ENCODE measurements around the gene METTL1.

METTL1 gene

DNA sequence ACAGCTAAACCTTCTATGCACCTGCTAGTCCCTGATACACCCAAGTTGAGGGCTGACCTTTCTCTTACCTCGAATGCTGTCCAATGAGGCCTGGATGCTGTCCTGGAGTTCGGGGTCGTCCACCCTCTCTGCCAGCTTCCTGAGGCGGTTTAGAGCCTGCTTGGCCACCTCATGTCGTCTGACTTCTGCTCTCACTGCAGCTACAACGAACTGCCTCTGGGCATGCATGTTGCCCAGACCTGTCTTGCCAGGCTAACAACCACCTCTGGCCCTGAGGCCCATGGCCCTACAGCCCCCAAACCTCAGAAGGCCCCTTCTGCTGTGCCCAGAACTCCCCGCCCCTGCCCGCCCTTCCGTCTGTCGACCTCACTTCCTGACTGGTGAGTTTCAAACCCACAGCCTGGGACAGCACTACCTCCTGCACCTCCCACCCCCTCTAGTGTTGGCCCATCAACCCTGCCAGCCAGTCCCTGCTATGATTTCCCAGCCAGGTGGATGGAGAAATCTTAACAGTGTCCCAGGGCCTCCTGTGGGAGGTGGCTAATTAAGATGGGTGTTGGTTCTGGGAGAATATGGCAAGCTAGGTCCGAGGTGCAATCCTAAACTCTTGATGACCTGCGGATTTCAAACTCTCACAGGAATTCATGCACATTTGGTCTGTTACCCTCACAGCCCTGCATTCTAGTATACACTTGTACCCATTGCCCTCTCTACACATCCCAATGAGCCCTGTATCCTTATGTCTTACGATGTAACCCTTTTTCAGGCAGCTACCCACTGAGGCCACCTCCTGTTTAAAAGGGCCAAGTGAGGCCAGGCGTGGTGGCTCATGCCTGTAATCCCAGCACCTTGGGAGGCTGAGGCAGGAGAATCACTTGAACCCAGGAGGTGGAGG is 29.8 kb downstream of the METTL1 start:
- WGBS, 2 donors (ENCODE audit: extremely low coverage in 2 of 2, insufficient read length in 2 of 2, insufficient replicate concordance in 1 of 2), result no CpG with 5 or more reads among the region's 14 CpGs
- Histone ChIP-seq H2AK5ac (ENCODE audit: low read depth, low read length) (peak overlapping the region; percentile 41), H3K9ac (ENCODE audit: low read depth, low read length, poor library complexity) (no peak overlapping the region), H2BK12ac (ENCODE audit: low read length) (no peak overlapping the region), H2BK120ac (ENCODE audit: low read depth, low read length) (no peak overlapping the region), H3K23ac (ENCODE audit: low read depth, low read length, poor library complexity) (no peak overlapping the region), H3K4me2 (ENCODE audit: insufficient read depth, low read length, poor library complexity, severe bottlenecking) (no peak overlapping the region), H2BK5ac (ENCODE audit: low read length) (peak overlapping the region; percentile 26), H4K8ac (ENCODE audit: low read depth, low read length) (no peak overlapping the region), H3K4ac (ENCODE audit: low read length) (no peak overlapping the region), H3K18ac (ENCODE audit: low read length) (no peak overlapping the region), H3K9me3 (replicated peaks in 1 of 2; ENCODE audit: control insufficient read depth in 2 of 2, insufficient read depth in 1 of 2, low read depth in 1 of 2, low read length in 2 of 2) (no peaks in the 10 kb centered on the region), H2BK15ac (ENCODE audit: low read length) (no peak overlapping the region), H3K36me3 (replicated peaks in 1 of 2; ENCODE audit: control insufficient read depth in 2 of 2, insufficient read depth in 2 of 2, low read length in 2 of 2) (peaks cover 5 to 17% of the 10 kb centered on the region in 2 donors), H3K27ac (replicated peaks; ENCODE audit: low read length) (no peak overlapping the region), H3K27me3 (ENCODE audit: control insufficient read depth in 3 of 3, insufficient read depth in 3 of 3, low read depth in 1 of 3, low read length in 3 of 3) (peaks cover 0 to 44% (median 14%) of the 10 kb centered on the region in 3 experiments), H2AFZ (ENCODE audit: low read length) (no peak overlapping the region), H3K79me1 (ENCODE audit: low read depth, low read length) (no peaks in the 10 kb centered on the region), H3K4me1 (ENCODE audit: control insufficient read depth in 2 of 2, insufficient read depth in 1 of 2, low read depth in 1 of 2, low read length in 2 of 2) (peaks cover 13 to 31% of the 10 kb centered on the region in 2 donors), H3K14ac (ENCODE audit: low read length) (no peak overlapping the region), H4K91ac (ENCODE audit: low read depth, low read length, poor library complexity) (no peak overlapping the region), H3K4me3 (ENCODE audit: low read length in 2 of 2) (no peak overlapping the region)
- no peak for DNase-seq (ENCODE audit: low spot score)

DNA sequence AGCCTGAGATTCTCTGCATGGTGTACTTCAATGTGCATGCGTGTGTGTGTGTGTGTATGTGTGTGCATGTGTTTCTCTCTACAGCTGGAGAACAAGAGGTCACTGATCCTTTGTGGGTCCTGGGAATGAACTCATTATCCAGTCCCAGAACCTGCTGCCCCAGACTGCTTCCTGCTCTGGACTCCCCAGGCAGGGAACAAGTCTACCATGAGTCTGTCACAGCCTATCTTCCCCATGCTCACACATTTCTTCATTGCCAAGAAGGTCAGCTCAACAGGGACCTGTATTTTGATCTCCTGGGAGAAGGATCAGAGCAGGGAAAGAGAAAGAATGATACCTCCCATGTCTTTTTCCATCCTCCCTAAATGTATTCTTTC is 30.5 kb downstream of the METTL1 start:
- no peak overlapping the region for H3K4me3 ChIP-seq (ENCODE audit: low read length in 2 of 2)
- H3K9ac ChIP-seq (ENCODE audit: low read depth, low read length, poor library complexity), result no peak overlapping the region
- H3K4me1 ChIP-seq (ENCODE audit: control insufficient read depth in 2 of 2, insufficient read depth in 1 of 2, low read depth in 1 of 2, low read length in 2 of 2), result peaks cover 16 to 36% of the 10 kb centered on the region in 2 donors
- whole genome bisulfite sequencing, 2 donors (ENCODE audit: extremely low coverage in 2 of 2, insufficient read length in 2 of 2, insufficient replicate concordance in 1 of 2), result no CpG with 5 or more reads among the region's 1 CpG
- no peak overlapping the region for H2BK15ac ChIP-seq (ENCODE audit: low read length)
- H3K23ac ChIP-seq (ENCODE audit: low read depth, low read length, poor library complexity), result no peak overlapping the region
- H3K9me3 ChIP-seq (replicated peaks in 1 of 2; ENCODE audit: control insufficient read depth in 2 of 2, insufficient read depth in 1 of 2, low read depth in 1 of 2, low read length in 2 of 2), result peaks cover 0 to 4% of the 10 kb centered on the region in 2 donors
- no peak overlapping the region for H4K8ac ChIP-seq (ENCODE audit: low read depth, low read length)
- H3K27me3 ChIP-seq (ENCODE audit: control insufficient read depth in 3 of 3, insufficient read depth in 3 of 3, low read depth in 1 of 3, low read length in 3 of 3), result peaks cover 3 to 51% (median 21%) of the 10 kb centered on the region in 3 experiments
- no peak overlapping the region for H3K14ac ChIP-seq (ENCODE audit: low read length)
- H2BK120ac ChIP-seq (ENCODE audit: low read depth, low read length), result no peak overlapping the region
- H4K91ac ChIP-seq (ENCODE audit: low read depth, low read length, poor library complexity), result no peak overlapping the region
- H3K79me1 ChIP-seq (ENCODE audit: low read depth, low read length), result no peaks in the 10 kb centered on the region
- no peak overlapping the region for H2AFZ ChIP-seq (ENCODE audit: low read length)
- no peak overlapping the region for H3K4ac ChIP-seq (ENCODE audit: low read length)
- no peak overlapping the region for H3K27ac ChIP-seq (replicated peaks; ENCODE audit: low read length)
- H2BK12ac ChIP-seq (ENCODE audit: low read length), result no peak overlapping the region
- peaks cover under 1 to 10% of the 10 kb centered on the region in 2 donors for H3K36me3 ChIP-seq (replicated peaks in 1 of 2; ENCODE audit: control insufficient read depth in 2 of 2, insufficient read depth in 2 of 2, low read length in 2 of 2)
- no peak overlapping the region for H3K4me2 ChIP-seq (ENCODE audit: insufficient read depth, low read length, poor library complexity, severe bottlenecking)
- DNase-seq (ENCODE audit: low spot score), result no peak
- no peak overlapping the region for H3K18ac ChIP-seq (ENCODE audit: low read length)
- no peak overlapping the region for H2BK5ac ChIP-seq (ENCODE audit: low read length)
- no peak overlapping the region for H2AK5ac ChIP-seq (ENCODE audit: low read depth, low read length)

DNA sequence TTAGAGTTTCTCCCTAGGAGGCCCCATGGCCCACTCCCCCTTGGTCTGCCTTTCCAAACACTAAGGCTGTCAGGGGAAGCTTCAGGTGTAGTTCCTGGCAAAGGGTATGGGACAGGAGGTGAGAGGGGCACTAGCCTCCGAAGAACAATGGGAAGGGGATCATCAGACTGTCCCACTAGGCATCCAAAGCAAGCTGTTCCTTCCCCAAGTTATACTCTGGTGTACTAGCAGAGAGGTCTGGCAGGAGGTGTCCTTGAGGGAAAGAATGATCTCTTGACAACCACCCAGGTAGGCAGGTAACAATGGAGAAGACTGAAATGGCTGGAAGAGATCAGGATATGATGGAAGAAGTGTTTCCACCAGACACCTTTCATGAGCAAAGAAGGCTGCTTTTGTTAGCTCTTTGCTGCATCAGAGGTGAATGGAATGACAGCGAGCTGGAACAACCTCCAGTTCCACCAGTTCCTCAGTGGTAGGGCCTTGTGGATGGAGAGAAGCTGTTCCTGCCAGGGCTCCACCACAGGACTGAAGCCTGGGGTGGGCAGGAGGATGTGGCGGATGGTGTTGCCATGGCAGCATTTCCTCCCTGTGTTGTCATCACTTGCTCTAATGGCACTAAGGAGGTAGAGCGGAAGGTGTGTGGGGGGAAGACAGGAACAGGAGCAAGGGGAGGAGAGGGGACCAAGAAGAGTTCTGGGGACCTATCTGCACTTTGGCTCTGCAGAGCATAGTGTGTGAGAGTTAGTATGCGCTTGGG is 31.1 kb downstream of the METTL1 start:
- Histone ChIP-seq H3K23ac (ENCODE audit: low read depth, low read length, poor library complexity) (no peak overlapping the region), H3K4ac (ENCODE audit: low read length) (no peak overlapping the region), H3K9me3 (replicated peaks in 1 of 2; ENCODE audit: control insufficient read depth in 2 of 2, insufficient read depth in 1 of 2, low read depth in 1 of 2, low read length in 2 of 2) (peaks cover 0 to 4% of the 10 kb centered on the region in 2 donors), H4K91ac (ENCODE audit: low read depth, low read length, poor library complexity) (no peak overlapping the region), H2BK12ac (ENCODE audit: low read length) (no peak overlapping the region), H3K27ac (replicated peaks; ENCODE audit: low read length) (no peak overlapping the region), H2BK15ac (ENCODE audit: low read length) (peak overlapping the region; percentile 7), H3K18ac (ENCODE audit: low read length) (no peak overlapping the region), H3K4me3 (ENCODE audit: low read length in 2 of 2) (peak overlapping the region in 1 of 2 donors; percentile 45), H3K9ac (ENCODE audit: low read depth, low read length, poor library complexity) (no peak overlapping the region), H2BK5ac (ENCODE audit: low read length) (no peak overlapping the region), H2AK5ac (ENCODE audit: low read depth, low read length) (no peak overlapping the region), H2AFZ (ENCODE audit: low read length) (no peak overlapping the region), H3K79me1 (ENCODE audit: low read depth, low read length) (no peaks in the 10 kb centered on the region), H3K27me3 (ENCODE audit: control insufficient read depth in 3 of 3, insufficient read depth in 3 of 3, low read depth in 1 of 3, low read length in 3 of 3) (peaks cover 3 to 56% (median 24%) of the 10 kb centered on the region in 3 experiments), H4K8ac (ENCODE audit: low read depth, low read length) (no peak overlapping the region), H3K4me1 (ENCODE audit: control insufficient read depth in 2 of 2, insufficient read depth in 1 of 2, low read depth in 1 of 2, low read length in 2 of 2) (peaks cover 16 to 32% of the 10 kb centered on the region in 2 donors), H3K14ac (ENCODE audit: low read length) (no peak overlapping the region), H2BK120ac (ENCODE audit: low read depth, low read length) (no peak overlapping the region), H3K4me2 (ENCODE audit: insufficient read depth, low read length, poor library complexity, severe bottlenecking) (no peak overlapping the region), H3K36me3 (replicated peaks in 1 of 2; ENCODE audit: control insufficient read depth in 2 of 2, insufficient read depth in 2 of 2, low read length in 2 of 2) (peaks cover 0 to 4% of the 10 kb centered on the region in 2 donors)
- DNase-seq (ENCODE audit: low spot score), result no peak
- no CpG with 5 or more reads among the region's 5 CpGs for WGBS, 2 donors (ENCODE audit: extremely low coverage in 2 of 2, insufficient read length in 2 of 2, insufficient replicate concordance in 1 of 2)
